B cell (primary cell): Measurements from ENCODE around the gene KLHL25. TPM values are rescaled to one million over a fixed set of nuclear protein-coding genes. Genes with fewer than 3 reads are reported as not detected.

Experiments used
- ATAC-seq: fragments of 200-7000 bp; cut with Tn5 transposase; one replicate; pipeline ENCODE4 v1.10.0; 2021; ENCODE audit warnings: low read depth, mild to moderate bottlenecking, moderate number of reproducible peaks, moderate library complexity
- CTCF ChIA-PET: fragments of 350-600 bp; sonication (Branson Sonifier 250); formaldehyde crosslinking; loops from one replicate; lab custom pipeline; 2021; ENCODE audit warnings: antibody characterized with exemption, inconsistent platforms; lab: Charles Lee
- POLR2A ChIA-PET: fragments of 350-600 bp; sonication (Branson Sonifier 250); formaldehyde crosslinking; loops from one replicate; lab custom pipeline; 2021; ENCODE audit warnings: antibody characterized with exemption; lab: Charles Lee
- DNase-seq: peaks from one replicate; pipeline ENCODE4 v3.0.0; 2013
- H2AFZ ChIP-seq: 2 replicates; pipeline ENCODE4 v1.6.1; 2012; ENCODE audit warnings: mild to moderate bottlenecking, low read depth, low read length; ENCODE audit not compliant: insufficient read depth, poor library complexity, severe bottlenecking
- H3K27ac ChIP-seq, 2 donors: 1 replicate in 1 of 2; 2 replicates in 1 of 2; pipeline ENCODE4 v1.5.1; 2012 to 2013; ENCODE audit warnings: low read length in 2 of 2, mild to moderate bottlenecking in 2 of 2, moderate library complexity in 1 of 2
- H3K27me3 ChIP-seq, 4 experiments: fragments of 200-600 bp in 1 of 4; sonication (generic) in 1 of 4; replicated peaks in 1 of 4; 1 replicate in 2 of 4; 2 replicates in 2 of 4; pipeline versions ENCODE4 v1.6.1 to v1.7.0; 2013 to 2016; ENCODE audit warnings: low read length in 3 of 4, mild to moderate bottlenecking in 2 of 4, mixed read lengths in 1 of 4, moderate library complexity in 1 of 4; ENCODE audit not compliant: insufficient read depth in 4 of 4, control insufficient read depth in 3 of 4; ENCODE audit errors: control extremely low read depth in 1 of 4
- H3K36me3 ChIP-seq, 2 experiments: replicated peaks in 1 of 2; 1 replicate in 1 of 2; 2 replicates in 1 of 2; pipeline versions ENCODE4 v1.6.1 to v1.7.1; 2013; ENCODE audit warnings: low read length in 1 of 2; ENCODE audit not compliant: insufficient read depth in 2 of 2, control insufficient read depth in 1 of 2; ENCODE audit errors: control extremely low read depth in 1 of 2, extremely low read depth in 1 of 2
- H3K4me1 ChIP-seq, 2 donors: fragments of 200-600 bp in 1 of 2; sonication (generic) in 1 of 2; 1 replicate in 1 of 2; 2 replicates in 1 of 2; pipeline versions ENCODE4 v1.5.1 to v1.6.1; 2013 to 2017; ENCODE audit warnings: low read length in 2 of 2; ENCODE audit not compliant: control insufficient read depth in 2 of 2, insufficient read depth in 2 of 2
- H3K4me2 ChIP-seq: replicated peaks from 2 replicates; pipeline ENCODE3; 2012; ENCODE audit warnings: mild to moderate bottlenecking, low read depth, low read length; ENCODE audit not compliant: poor library complexity, severe bottlenecking
- H3K4me3 ChIP-seq, 5 experiments: fragments of 200-600 bp in 1 of 5; sonication (generic) in 1 of 5; 1 replicate in 3 of 5; 2 replicates in 2 of 5; pipeline versions ENCODE4 v1.5.1 to v1.7.0; 2011 to 2016; ENCODE audit warnings: low read length in 4 of 5, mild to moderate bottlenecking in 4 of 5, low read depth in 2 of 5, control low read depth in 1 of 5, moderate library complexity in 1 of 5; ENCODE audit not compliant: insufficient read depth in 1 of 5; ENCODE audit errors: control extremely low read depth in 1 of 5, extremely low read depth in 1 of 5
- H3K79me2 ChIP-seq: fragments of 200-600 bp; sonication (generic); one replicate; pipeline ENCODE4 v1.6.0; 2016; ENCODE audit warnings: low read length; ENCODE audit not compliant: control insufficient read depth, insufficient read depth
- H3K9ac ChIP-seq: fragments of 200-600 bp; sonication (generic); 2 replicates; pipeline ENCODE4 v1.6.1; 2017; ENCODE audit warnings: mild to moderate bottlenecking, low read length, moderate library complexity
- H3K9me3 ChIP-seq, 3 donors: one replicate each; pipeline versions ENCODE4 v1.6.1 to v1.7.1; 2013; ENCODE audit warnings: low read length in 2 of 3; ENCODE audit not compliant: control insufficient read depth in 2 of 3, insufficient read depth in 1 of 3; ENCODE audit errors: control extremely low read depth in 1 of 3
- H4K20me1 ChIP-seq: 2 replicates; pipeline ENCODE4 v1.6.0; 2012; ENCODE audit warnings: mild to moderate bottlenecking, low read length; ENCODE audit not compliant: insufficient read depth, control insufficient read depth, poor library complexity, severe bottlenecking
- H3K27ac Mint-ChIP-seq: one replicate; pipeline ENCODE4 v1.8.0; 2021; ENCODE audit warnings: mixed read lengths
- H3K27me3 Mint-ChIP-seq: one replicate; pipeline ENCODE4 v1.8.0; 2021; ENCODE audit warnings: mixed read lengths
- H3K4me1 Mint-ChIP-seq: one replicate; pipeline ENCODE4 v1.8.0; 2021; ENCODE audit warnings: mixed read lengths
- H3K4me3 Mint-ChIP-seq: one replicate; pipeline ENCODE4 v1.8.0; 2021; ENCODE audit warnings: mixed read lengths
- H3K9me3 Mint-ChIP-seq: one replicate; pipeline ENCODE4 v1.8.0; 2022; ENCODE audit warnings: mixed read lengths; ENCODE audit not compliant: insufficient read depth
- EZH2 ChIP-seq: IDR thresholded peaks from 2 replicates; pipeline ENCODE4 v1.6.1; 2012; ENCODE audit warnings: borderline replicate concordance, low read depth, mild to moderate bottlenecking, moderate library complexity, low read length; ENCODE audit not compliant: insufficient read depth, poor library complexity, severe bottlenecking
- WGBS: methylation state at CpG from one replicate; pipeline ENCODE4 v1.1.5; 2013; ENCODE audit warnings: missing lambda C conversion rate; ENCODE audit not compliant: insufficient coverage; 5-methylcytosine and 5-hydroxymethylcytosine counted together
- intact Hi-C: fragments of 100-400 bp; cut with micrococcal nuclease; formaldehyde crosslinking; loops from one replicate; pipeline ENCODE4 v1.10.0; 2022
- polyA plus RNA-seq: library from polyadenylated mRNA; depleted of rRNA; stranded (reverse); fragments of >200 nt; gene quantifications from 2 replicates; pipeline ENCODE4 v1.2.3, GENCODE V29; 2012
- total RNA-seq, 2 donors: library from RNA; stranded (reverse); fragments of 120-200 nt in 1 of 2; gene quantifications; 1 replicate in 1 of 2; 2 replicates in 1 of 2; pipeline versions ENCODE4 v1.2.3 to v1.2.4, GENCODE V29; 2013 to 2022
- TF ChIP-seq, protein P1 (sequence below): fragments of 200-600 bp; IDR thresholded peaks from one replicate; pipeline ENCODE4 v1.8.0; 2022; ENCODE audit warnings: antibody characterized with exemption, mild to moderate bottlenecking

Gene KLHL25
- total and polyA plus RNA-seq, 2 donors (not counting 1 experiment from before 2014, with no cell fraction given): 1.1 to 3.3 TPM

DNA sequence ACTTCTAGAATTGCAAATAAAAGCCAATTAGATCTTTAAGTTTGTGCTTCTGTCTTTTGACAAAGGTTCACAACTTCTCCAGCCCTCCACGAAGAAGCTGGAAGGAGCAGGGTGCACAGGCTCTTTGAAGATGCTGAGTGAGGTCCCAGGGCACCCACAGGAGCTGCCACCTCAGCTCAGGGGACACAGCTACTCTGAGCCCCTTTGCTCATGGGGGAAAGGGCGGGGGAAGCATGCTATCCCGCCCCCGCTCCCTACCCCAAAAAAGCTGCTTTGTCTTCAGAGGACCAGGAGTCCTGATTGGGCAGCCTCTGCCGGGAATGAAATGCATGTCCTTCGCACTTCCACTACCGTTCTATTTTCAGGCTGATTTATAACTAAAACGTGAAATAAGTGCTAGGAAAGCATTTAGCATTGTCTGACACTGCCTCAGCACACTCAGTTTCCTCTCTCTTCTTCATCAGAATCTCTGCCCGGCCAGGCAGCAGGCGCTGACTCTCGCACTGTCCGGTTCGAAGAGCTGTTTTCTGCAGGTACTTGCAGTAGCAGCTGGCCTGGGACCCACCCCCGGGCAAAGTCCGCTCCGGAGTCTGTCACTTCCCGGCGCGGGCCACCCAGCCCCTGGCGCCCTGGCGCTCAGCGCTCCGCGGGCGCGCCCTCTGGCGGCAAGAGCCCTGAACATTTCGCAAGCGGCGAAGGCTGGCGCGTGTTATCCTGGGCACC is 45.5 kb upstream of the KLHL25 start:
- H3K9ac ChIP-seq: peak overlapping the region; percentile 40
- DNase-seq (peak; percentile 81), ATAC-seq (peak; percentile 98)
- H2AFZ ChIP-seq: peak overlapping the region; percentile 69
- POLR2A ChIA-PET: no interaction called here
- peaks cover 0 to 10% (median 2%) of the 10 kb centered on the region in 4 experiments for H3K27me3 ChIP-seq
- 3% methylated on average over 28 of the region's 32 CpGs for WGBS
- Mint-ChIP-seq H3K4me1 (peaks cover 3% of the 10 kb centered on the region), H3K27me3 (peaks cover 12% of the 10 kb centered on the region), H3K27ac (no peak overlapping the region), H3K9me3 (no peaks in the 10 kb centered on the region), H3K4me3 (peak overlapping the region; percentile 74)
- H3K79me2 ChIP-seq: no peaks in the 10 kb centered on the region
- CTCF ChIA-PET: interaction anchor here (0.9 to 6.7 kb wide), 17 partner anchors 8 to 544 kb away, joined by 3 to 114 read pairs (median 4); no protein-coding TSS in a partner anchor
- H3K36me3 ChIP-seq: no peaks in the 10 kb centered on the region
- intact Hi-C loops: loop anchor here (1.0 to 2.0 kb wide), 2 partner anchors 45 to 110 kb away; partner anchors contain the start of gene KLHL25
- peaks cover 4 to 9% of the 10 kb centered on the region in 2 donors for H3K4me1 ChIP-seq
- no peak overlapping the region for H3K27ac ChIP-seq
- peak overlapping the region in 3 of 5 experiments; percentile 7 to 40 (median 25) for H3K4me3 ChIP-seq
- H4K20me1 ChIP-seq: no peaks in the 10 kb centered on the region
- TF ChIP-seq EZH2: no peak
- TF ChIP-seq, protein P1, sequence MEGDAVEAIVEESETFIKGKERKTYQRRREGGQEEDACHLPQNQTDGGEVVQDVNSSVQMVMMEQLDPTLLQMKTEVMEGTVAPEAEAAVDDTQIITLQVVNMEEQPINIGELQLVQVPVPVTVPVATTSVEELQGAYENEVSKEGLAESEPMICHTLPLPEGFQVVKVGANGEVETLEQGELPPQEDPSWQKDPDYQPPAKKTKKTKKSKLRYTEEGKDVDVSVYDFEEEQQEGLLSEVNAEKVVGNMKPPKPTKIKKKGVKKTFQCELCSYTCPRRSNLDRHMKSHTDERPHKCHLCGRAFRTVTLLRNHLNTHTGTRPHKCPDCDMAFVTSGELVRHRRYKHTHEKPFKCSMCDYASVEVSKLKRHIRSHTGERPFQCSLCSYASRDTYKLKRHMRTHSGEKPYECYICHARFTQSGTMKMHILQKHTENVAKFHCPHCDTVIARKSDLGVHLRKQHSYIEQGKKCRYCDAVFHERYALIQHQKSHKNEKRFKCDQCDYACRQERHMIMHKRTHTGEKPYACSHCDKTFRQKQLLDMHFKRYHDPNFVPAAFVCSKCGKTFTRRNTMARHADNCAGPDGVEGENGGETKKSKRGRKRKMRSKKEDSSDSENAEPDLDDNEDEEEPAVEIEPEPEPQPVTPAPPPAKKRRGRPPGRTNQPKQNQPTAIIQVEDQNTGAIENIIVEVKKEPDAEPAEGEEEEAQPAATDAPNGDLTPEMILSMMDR: peak; percentile 97
- peak overlapping the region; percentile 70 for H3K4me2 ChIP-seq
- H3K9me3 ChIP-seq: no peaks in the 10 kb centered on the region

DNA sequence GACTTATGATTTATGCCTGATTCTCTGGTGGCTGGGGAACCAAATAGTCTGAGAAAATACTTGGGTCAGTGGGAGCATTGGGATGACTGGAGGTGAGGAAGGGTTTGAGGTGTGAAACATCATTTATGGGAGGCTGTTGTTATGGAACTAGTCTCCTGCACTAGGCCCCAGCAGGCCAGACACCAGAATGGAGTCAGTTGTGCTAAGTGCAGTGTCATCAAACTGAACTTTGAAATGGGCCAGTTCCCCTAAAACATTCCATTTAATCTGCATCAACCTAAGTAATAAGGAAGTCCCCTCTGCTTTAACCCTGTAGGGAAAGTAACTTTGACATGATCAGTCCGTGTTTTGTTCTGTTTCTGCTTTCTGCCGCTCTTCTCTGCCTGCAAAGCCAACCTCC is 44.9 kb upstream of the KLHL25 start:
- DNase-seq (no peak), ATAC-seq (no peak)
- peaks cover 0 to 10% (median 2%) of the 10 kb centered on the region in 4 experiments for H3K27me3 ChIP-seq
- H3K79me2 ChIP-seq: no peaks in the 10 kb centered on the region
- TF ChIP-seq, protein P1: no peak
- TF ChIP-seq EZH2: no peak
- H2AFZ ChIP-seq: no peak overlapping the region
- 100% methylated on average over 1 of the region's 2 CpGs for WGBS
- H3K36me3 ChIP-seq: no peaks in the 10 kb centered on the region
- no peak overlapping the region for H3K4me2 ChIP-seq
- no peaks in the 10 kb centered on the region for H4K20me1 ChIP-seq
- Mint-ChIP-seq H3K4me3 (peak overlapping the region; percentile 3), H3K27ac (no peak overlapping the region), H3K4me1 (peaks cover 3% of the 10 kb centered on the region), H3K27me3 (peaks cover 7% of the 10 kb centered on the region), H3K9me3 (no peaks in the 10 kb centered on the region)
- H3K4me3 ChIP-seq: no peak overlapping the region
- peaks cover 4 to 9% of the 10 kb centered on the region in 2 donors for H3K4me1 ChIP-seq
- ChIA-PET CTCF (interaction anchor here (0.9 to 6.7 kb wide), 11 partner anchors 9 to 543 kb away, joined by 3 to 114 read pairs (median 6); no protein-coding TSS in a partner anchor), POLR2A (no interaction called here)
- H3K9ac ChIP-seq: no peak overlapping the region
- intact Hi-C loops: loop anchor here (1.0 to 2.0 kb wide), 2 partner anchors 45 to 109 kb away; partner anchors contain the start of gene KLHL25
- no peak overlapping the region for H3K27ac ChIP-seq
- H3K9me3 ChIP-seq: no peaks in the 10 kb centered on the region
